ENCODE data around the gene LINGO3.

Gene LINGO3

DNA sequence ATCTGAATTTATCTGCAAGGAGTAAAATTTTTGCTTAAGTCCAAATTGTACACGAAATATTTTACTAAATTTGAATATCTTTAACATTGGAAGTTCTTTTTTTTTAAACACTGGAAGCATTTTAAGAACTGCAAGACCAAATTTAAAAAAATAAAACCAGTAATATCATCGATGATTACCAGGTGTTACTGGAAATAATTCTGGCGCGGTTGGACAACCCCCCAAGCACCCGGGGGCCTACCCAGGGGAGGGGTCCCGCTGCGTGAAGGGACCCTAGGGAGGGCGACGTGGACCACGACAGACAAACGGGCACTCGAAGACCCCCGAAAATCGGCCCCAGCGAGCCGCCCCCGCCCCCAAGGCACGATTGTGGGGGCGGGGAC lies 39.1 kb downstream of the LINGO3 start (continued):
- no peak for TF ChIP-seq ELK4 (IDR thresholded peaks at IDR 0.05; ENCODE audit: borderline replicate concordance, low read depth, low read length)
- TF ChIP-seq ZNF692 (tag by site-specific recombination; IDR thresholded peaks at IDR 0.05) = no peak
- TF ChIP-seq PATZ1 (tag by site-specific recombination; IDR thresholded peaks at IDR 0.05) = peak; percentile 91
- no peak for TF ChIP-seq ZNF670 (tag by site-specific recombination; IDR thresholded peaks at IDR 0.05; ENCODE audit: low read depth)
- TF ChIP-seq ZNF184 (tag by site-specific recombination; IDR thresholded peaks at IDR 0.05) = no peak
- TF ChIP-seq ZBTB17 (tag by site-specific recombination; IDR thresholded peaks at IDR 0.05) = no peak
- TF ChIP-seq ZNF677 (tag by site-specific recombination; IDR thresholded peaks at IDR 0.05) = 0 out of 2 replicates have a peak, but pooled peaks have one; percentile 20

DNA sequence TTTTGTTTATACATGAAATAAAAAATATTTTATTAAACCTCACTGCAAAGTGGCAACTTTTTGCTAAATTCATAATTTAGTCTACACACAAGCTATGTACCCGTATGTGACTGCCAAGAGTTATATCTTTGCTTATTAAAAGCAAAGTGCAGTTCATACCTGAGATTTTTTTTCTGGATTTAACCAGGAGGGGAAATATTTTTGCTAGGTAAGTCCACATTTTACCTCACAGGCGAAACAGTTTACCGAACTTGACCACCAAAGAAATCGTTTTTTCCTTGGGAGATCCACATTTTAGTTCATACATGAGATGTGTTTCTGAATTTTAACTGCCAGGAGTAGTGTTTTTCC lies 39.5 kb downstream of the LINGO3 start:
- ChIA-PET CTCF (no interaction called here), POLR2A (no interaction called here)
- H3K9me3 ChIP-seq (ENCODE audit: control insufficient read depth, insufficient read depth, low read depth, low read length) = no peaks in the 10 kb centered on the region
- TF ChIP-seq, protein P1, sequence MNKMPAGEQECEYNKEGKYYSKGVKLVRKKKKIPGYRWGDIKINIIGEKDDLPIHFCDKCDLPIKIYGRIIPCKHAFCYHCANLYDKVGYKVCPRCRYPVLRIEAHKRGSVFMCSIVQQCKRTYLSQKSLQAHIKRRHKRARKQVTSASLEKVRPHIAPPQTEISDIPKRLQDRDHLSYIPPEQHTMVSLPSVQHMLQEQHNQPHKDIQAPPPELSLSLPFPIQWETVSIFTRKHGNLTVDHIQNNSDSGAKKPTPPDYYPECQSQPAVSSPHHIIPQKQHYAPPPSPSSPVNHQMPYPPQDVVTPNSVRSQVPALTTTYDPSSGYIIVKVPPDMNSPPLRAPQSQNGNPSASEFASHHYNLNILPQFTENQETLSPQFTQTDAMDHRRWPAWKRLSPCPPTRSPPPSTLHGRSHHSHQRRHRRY (tag by site-specific recombination; IDR thresholded peaks at IDR 0.05) = no peak
- TF ChIP-seq, protein P2, sequence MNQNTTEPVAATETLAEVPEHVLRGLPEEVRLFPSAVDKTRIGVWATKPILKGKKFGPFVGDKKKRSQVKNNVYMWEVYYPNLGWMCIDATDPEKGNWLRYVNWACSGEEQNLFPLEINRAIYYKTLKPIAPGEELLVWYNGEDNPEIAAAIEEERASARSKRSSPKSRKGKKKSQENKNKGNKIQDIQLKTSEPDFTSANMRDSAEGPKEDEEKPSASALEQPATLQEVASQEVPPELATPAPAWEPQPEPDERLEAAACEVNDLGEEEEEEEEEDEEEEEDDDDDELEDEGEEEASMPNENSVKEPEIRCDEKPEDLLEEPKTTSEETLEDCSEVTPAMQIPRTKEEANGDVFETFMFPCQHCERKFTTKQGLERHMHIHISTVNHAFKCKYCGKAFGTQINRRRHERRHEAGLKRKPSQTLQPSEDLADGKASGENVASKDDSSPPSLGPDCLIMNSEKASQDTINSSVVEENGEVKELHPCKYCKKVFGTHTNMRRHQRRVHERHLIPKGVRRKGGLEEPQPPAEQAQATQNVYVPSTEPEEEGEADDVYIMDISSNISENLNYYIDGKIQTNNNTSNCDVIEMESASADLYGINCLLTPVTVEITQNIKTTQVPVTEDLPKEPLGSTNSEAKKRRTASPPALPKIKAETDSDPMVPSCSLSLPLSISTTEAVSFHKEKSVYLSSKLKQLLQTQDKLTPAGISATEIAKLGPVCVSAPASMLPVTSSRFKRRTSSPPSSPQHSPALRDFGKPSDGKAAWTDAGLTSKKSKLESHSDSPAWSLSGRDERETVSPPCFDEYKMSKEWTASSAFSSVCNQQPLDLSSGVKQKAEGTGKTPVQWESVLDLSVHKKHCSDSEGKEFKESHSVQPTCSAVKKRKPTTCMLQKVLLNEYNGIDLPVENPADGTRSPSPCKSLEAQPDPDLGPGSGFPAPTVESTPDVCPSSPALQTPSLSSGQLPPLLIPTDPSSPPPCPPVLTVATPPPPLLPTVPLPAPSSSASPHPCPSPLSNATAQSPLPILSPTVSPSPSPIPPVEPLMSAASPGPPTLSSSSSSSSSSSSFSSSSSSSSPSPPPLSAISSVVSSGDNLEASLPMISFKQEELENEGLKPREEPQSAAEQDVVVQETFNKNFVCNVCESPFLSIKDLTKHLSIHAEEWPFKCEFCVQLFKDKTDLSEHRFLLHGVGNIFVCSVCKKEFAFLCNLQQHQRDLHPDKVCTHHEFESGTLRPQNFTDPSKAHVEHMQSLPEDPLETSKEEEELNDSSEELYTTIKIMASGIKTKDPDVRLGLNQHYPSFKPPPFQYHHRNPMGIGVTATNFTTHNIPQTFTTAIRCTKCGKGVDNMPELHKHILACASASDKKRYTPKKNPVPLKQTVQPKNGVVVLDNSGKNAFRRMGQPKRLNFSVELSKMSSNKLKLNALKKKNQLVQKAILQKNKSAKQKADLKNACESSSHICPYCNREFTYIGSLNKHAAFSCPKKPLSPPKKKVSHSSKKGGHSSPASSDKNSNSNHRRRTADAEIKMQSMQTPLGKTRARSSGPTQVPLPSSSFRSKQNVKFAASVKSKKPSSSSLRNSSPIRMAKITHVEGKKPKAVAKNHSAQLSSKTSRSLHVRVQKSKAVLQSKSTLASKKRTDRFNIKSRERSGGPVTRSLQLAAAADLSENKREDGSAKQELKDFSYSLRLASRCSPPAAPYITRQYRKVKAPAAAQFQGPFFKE (tag by site-specific recombination; IDR thresholded peaks at IDR 0.05; ENCODE audit: borderline replicate concordance) = no peak
- TF ChIP-seq GLIS1 (tag by site-specific recombination; IDR thresholded peaks at IDR 0.05) = no peak
- no peak for TF ChIP-seq WT1 (tag by site-specific recombination; IDR thresholded peaks at IDR 0.05)
- no peak for TF ChIP-seq ZNF585B (tag by site-specific recombination; IDR thresholded peaks at IDR 0.05)
- TF ChIP-seq ZNF169 (tag by site-specific recombination; IDR thresholded peaks at IDR 0.05) = no peak
- TF ChIP-seq, protein P3, sequence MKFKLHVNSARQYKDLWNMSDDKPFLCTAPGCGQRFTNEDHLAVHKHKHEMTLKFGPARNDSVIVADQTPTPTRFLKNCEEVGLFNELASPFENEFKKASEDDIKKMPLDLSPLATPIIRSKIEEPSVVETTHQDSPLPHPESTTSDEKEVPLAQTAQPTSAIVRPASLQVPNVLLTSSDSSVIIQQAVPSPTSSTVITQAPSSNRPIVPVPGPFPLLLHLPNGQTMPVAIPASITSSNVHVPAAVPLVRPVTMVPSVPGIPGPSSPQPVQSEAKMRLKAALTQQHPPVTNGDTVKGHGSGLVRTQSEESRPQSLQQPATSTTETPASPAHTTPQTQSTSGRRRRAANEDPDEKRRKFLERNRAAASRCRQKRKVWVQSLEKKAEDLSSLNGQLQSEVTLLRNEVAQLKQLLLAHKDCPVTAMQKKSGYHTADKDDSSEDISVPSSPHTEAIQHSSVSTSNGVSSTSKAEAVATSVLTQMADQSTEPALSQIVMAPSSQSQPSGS (tag by site-specific recombination; IDR thresholded peaks at IDR 0.05; ENCODE audit: low read depth) = no peak
- TF ChIP-seq ZNF114 (tag by site-specific recombination; IDR thresholded peaks at IDR 0.05) = no peak
- TF ChIP-seq ZNF777 (tag by site-specific recombination; IDR thresholded peaks at IDR 0.05; ENCODE audit: borderline replicate concordance) = no peak
- no peak for TF ChIP-seq ZFP37 (tag by site-specific recombination; IDR thresholded peaks at IDR 0.05)
- TF ChIP-seq ZBTB48 (tag by site-specific recombination; IDR thresholded peaks at IDR 0.05) = no peak
- H3K4me3 ChIP-seq (ENCODE audit: low read depth, low read length) = no peak overlapping the region; the same call in 1 of the 2 replicates
- no peak overlapping the region for H3K27ac ChIP-seq (ENCODE audit: extremely low read depth, low read depth, low read length)
- H3K36me3 ChIP-seq (ENCODE audit: control insufficient read depth in 2 of 2, insufficient read depth in 1 of 2, low read length in 2 of 2) = peaks cover 6 to 21% of the 10 kb centered on the region in 2 experiments; a peak in 2 of 3 replicates
- 0 out of 2 replicates have a peak, but pooled peaks cover 5% of the 10 kb centered on the region for H3K4me1 ChIP-seq (ENCODE audit: control insufficient read depth, insufficient read depth, low read length)
